ENCODE measurements around the gene SLC9A5.
A peak's percentile ranks its signal among the peaks of the same experiment; 100 is the strongest.

SLC9A5 gene
- long read RNA-seq, donor 1: 0 reads
- long read RNA-seq, donor 2: 0 reads
- long read RNA-seq, donor 3, partial matches to known transcripts: 24 of 24 reads
- long read RNA-seq, donor 3, other reads (novel, unspliced or antisense): 0 of 24 reads
- long read RNA-seq, donor 4: 0 reads
- long read RNA-seq, donor 5: 0 reads
- long read RNA-seq, donor 6: 0 reads
- long read RNA-seq, donor 7: 0 reads
- long read RNA-seq, donor 8: 0 reads

GRCh38 chr16:67248401-67249177 is at the start of gene SLC9A5:
Gene SLC9A5, plus strand, starts transcription at chr16:67248979. Its CDS starts 36 bp downstream, at chr16:67249015.
- DNase-seq: peak; percentile 73

- peak; percentile 54 for DNase-seq
Observed at GRCh38 chr16:67199011-67199807, 49.6 kb upstream of the SLC9A5 start, which contains the start of gene ELMO3. Gene ELMO3, plus strand, starts transcription at chr16:67199131. Its CDS starts 196 bp downstream, at chr16:67199327.

- DNase-seq: no peak
Observed at GRCh38 chr16:67199808-67200198, 49.0 kb upstream of the SLC9A5 start.

GRCh38 chr16:67200491-67200890 is 48.3 kb upstream of the SLC9A5 start:
- DNase-seq: no peak

- DNase-seq: no peak
Observed at GRCh38 chr16:67201411-67202345, 47.1 kb upstream of the SLC9A5 start.

GRCh38 chr16:67202426-67202825 is 46.4 kb upstream of the SLC9A5 start:
- no peak for DNase-seq

- DNase-seq: no peak
Observed at GRCh38 chr16:67202956-67203493, 45.8 kb upstream of the SLC9A5 start.

GRCh38 chr16:67204076-67204475 is 44.7 kb upstream of the SLC9A5 start:
- DNase-seq: no peak

- no peak for DNase-seq
Observed at GRCh38 chr16:67206129-67206837, 42.5 kb upstream of the SLC9A5 start.

GRCh38 chr16:67206838-67207248 is 41.9 kb upstream of the SLC9A5 start:
- no peak for DNase-seq

- no peak for DNase-seq
Observed at GRCh38 chr16:67207249-67208091, 41.3 kb upstream of the SLC9A5 start.

- DNase-seq: no peak
Observed at GRCh38 chr16:67208154-67208896, 40.5 kb upstream of the SLC9A5 start.

- no peak for DNase-seq
Observed at GRCh38 chr16:67209565-67209964, 39.2 kb upstream of the SLC9A5 start.

- DNase-seq: no peak
Observed at GRCh38 chr16:67210069-67210937, 38.5 kb upstream of the SLC9A5 start.

- DNase-seq: no peak
Observed at GRCh38 chr16:67211674-67212073, 37.1 kb upstream of the SLC9A5 start.

- DNase-seq: no peak
Observed at GRCh38 chr16:67212766-67213165, 36.0 kb upstream of the SLC9A5 start.

- DNase-seq: no peak
Observed at GRCh38 chr16:67213197-67214019, 35.4 kb upstream of the SLC9A5 start.

All from right kidney (tissue), 9 donors.